ENCODE data around the gene CBFB. TPM values are rescaled to one million over a fixed set of nuclear protein-coding genes. Genes with fewer than 3 reads are reported as not detected.

Gene CBFB
- total and polyA plus RNA-seq, 2 experiments from 2014 or later, result 26.1 to 26.9 TPM

DNA sequence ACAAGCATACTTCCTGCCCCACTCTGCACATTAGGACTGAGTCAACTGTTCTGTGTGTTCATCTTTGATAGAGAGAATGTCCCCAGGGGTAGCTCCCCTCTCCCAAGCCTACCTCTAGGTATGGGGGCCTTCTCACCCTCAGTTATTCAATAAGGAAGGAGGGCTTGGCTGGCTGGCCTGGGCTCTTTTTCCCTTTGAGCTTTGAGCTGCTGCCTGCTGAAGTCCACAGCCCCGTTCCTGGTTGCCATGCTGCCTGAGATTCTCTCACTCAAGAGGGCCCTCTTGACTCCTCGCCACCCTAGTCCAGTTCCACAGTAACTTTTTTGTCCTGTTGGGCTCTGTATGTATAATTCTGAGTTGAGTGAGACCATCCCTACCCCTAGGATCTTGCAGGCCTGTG is 116.8 kb downstream of the CBFB start:
- Mint-ChIP-seq H3K36me3 (ENCODE audit: low read depth) (peaks cover 45% of the 10 kb centered on the region), H3K27me3 (ENCODE audit: insufficient read depth, low read depth, poor library complexity) (peaks cover 11% of the 10 kb centered on the region), H3K4me1 (peaks cover 3% of the 10 kb centered on the region; the same call in 2 of the 3 replicates), H3K27ac (no peak overlapping the region), H3K9me3 (no peaks in the 10 kb centered on the region), H3K4me3 (no peak overlapping the region)
- ATAC-seq, result no peak
- Histone ChIP-seq H3F3A (replicated peaks; ENCODE audit: low read depth) (0 out of 2 replicates have a peak, but pooled peaks cover 7% of the 10 kb centered on the region), H3K4me2 (no peak overlapping the region), H3K4me1 (ENCODE audit: insufficient read depth) (no peaks in the 10 kb centered on the region), H3K27me3 (ENCODE audit: insufficient read depth) (peaks cover 27% of the 10 kb centered on the region; the same call in 1 of the 2 replicates), H3K79me2 (replicated peaks; ENCODE audit: insufficient read depth) (no peaks in the 10 kb centered on the region), H4K20me1 (replicated peaks; ENCODE audit: insufficient read depth) (no peaks in the 10 kb centered on the region; the same call in 1 of the 2 replicates), H3K4me3 (no peak overlapping the region), H3K9me2 (ENCODE audit: insufficient read depth) (no peaks in the 10 kb centered on the region), H2AFZ (no peak overlapping the region), H3K27ac (ENCODE audit: low read depth) (no peak overlapping the region), H3K36me3 (ENCODE audit: insufficient read depth) (no peaks in the 10 kb centered on the region)
- TF ChIP-seq STAT1 (IDR thresholded peaks at IDR 0.05; ENCODE audit: unreplicated experiment), result no peak
- DNase-seq (ENCODE audit: low spot score), result no peak

GRCh38 chr16:67146523-67147357 is 117.8 kb downstream of the CBFB start:
- H3K9me2 ChIP-seq (ENCODE audit: insufficient read depth), result no peaks in the 10 kb centered on the region
- peaks cover 37% of the 10 kb centered on the region for H3K27me3 ChIP-seq (ENCODE audit: insufficient read depth)
- H2AFZ ChIP-seq, result no peak overlapping the region
- TF ChIP-seq, protein P1, sequence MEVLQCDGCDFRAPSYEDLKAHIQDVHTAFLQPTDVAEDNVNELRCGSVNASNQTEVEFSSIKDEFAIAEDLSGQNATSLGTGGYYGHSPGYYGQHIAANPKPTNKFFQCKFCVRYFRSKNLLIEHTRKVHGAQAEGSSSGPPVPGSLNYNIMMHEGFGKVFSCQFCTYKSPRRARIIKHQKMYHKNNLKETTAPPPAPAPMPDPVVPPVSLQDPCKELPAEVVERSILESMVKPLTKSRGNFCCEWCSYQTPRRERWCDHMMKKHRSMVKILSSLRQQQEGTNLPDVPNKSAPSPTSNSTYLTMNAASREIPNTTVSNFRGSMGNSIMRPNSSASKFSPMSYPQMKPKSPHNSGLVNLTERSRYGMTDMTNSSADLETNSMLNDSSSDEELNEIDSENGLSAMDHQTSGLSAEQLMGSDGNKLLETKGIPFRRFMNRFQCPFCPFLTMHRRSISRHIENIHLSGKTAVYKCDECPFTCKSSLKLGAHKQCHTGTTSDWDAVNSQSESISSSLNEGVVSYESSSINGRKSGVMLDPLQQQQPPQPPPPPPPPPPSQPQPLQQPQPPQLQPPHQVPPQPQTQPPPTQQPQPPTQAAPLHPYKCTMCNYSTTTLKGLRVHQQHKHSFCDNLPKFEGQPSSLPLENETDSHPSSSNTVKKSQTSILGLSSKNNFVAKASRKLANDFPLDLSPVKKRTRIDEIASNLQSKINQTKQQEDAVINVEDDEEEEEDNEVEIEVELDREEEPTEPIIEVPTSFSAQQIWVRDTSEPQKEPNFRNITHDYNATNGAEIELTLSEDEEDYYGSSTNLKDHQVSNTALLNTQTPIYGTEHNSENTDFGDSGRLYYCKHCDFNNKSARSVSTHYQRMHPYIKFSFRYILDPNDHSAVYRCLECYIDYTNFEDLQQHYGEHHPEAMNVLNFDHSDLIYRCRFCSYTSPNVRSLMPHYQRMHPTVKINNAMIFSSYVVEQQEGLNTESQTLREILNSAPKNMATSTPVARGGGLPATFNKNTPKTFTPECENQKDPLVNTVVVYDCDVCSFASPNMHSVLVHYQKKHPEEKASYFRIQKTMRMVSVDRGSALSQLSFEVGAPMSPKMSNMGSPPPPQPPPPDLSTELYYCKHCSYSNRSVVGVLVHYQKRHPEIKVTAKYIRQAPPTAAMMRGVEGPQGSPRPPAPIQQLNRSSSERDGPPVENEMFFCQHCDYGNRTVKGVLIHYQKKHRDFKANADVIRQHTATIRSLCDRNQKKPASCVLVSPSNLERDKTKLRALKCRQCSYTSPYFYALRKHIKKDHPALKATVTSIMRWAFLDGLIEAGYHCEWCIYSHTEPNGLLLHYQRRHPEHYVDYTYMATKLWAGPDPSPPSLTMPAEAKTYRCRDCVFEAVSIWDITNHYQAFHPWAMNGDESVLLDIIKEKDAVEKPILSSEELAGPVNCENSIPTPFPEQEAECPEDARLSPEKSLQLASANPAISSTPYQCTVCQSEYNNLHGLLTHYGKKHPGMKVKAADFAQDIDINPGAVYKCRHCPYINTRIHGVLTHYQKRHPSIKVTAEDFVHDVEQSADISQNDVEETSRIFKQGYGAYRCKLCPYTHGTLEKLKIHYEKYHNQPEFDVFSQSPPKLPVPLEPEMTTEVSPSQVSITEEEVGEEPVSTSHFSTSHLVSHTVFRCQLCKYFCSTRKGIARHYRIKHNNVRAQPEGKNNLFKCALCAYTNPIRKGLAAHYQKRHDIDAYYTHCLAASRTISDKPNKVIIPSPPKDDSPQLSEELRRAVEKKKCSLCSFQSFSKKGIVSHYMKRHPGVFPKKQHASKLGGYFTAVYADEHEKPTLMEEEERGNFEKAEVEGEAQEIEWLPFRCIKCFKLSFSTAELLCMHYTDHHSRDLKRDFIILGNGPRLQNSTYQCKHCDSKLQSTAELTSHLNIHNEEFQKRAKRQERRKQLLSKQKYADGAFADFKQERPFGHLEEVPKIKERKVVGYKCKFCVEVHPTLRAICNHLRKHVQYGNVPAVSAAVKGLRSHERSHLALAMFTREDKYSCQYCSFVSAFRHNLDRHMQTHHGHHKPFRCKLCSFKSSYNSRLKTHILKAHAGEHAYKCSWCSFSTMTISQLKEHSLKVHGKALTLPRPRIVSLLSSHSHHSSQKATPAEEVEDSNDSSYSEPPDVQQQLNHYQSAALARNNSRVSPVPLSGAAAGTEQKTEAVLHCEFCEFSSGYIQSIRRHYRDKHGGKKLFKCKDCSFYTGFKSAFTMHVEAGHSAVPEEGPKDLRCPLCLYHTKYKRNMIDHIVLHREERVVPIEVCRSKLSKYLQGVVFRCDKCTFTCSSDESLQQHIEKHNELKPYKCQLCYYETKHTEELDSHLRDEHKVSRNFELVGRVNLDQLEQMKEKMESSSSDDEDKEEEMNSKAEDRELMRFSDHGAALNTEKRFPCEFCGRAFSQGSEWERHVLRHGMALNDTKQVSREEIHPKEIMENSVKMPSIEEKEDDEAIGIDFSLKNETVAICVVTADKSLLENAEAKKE (CRISPR knock-in tag; IDR thresholded peaks at IDR 0.05), result no peak
- TF ChIP-seq, protein P2, sequence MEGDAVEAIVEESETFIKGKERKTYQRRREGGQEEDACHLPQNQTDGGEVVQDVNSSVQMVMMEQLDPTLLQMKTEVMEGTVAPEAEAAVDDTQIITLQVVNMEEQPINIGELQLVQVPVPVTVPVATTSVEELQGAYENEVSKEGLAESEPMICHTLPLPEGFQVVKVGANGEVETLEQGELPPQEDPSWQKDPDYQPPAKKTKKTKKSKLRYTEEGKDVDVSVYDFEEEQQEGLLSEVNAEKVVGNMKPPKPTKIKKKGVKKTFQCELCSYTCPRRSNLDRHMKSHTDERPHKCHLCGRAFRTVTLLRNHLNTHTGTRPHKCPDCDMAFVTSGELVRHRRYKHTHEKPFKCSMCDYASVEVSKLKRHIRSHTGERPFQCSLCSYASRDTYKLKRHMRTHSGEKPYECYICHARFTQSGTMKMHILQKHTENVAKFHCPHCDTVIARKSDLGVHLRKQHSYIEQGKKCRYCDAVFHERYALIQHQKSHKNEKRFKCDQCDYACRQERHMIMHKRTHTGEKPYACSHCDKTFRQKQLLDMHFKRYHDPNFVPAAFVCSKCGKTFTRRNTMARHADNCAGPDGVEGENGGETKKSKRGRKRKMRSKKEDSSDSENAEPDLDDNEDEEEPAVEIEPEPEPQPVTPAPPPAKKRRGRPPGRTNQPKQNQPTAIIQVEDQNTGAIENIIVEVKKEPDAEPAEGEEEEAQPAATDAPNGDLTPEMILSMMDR (conservative IDR thresholded peaks at IDR 0.05; ENCODE audit: low read depth in 2 of 2), result 0 out of 4 replicates have a peak, but pooled peaks of 1 of the 2 experiments have one; percentile 21
- H3K36me3 ChIP-seq (ENCODE audit: insufficient read depth), result no peaks in the 10 kb centered on the region
- peaks cover 9% of the 10 kb centered on the region; the same call in 2 of the 3 replicates for H3K4me1 Mint-ChIP-seq
- H3K27me3 Mint-ChIP-seq (ENCODE audit: insufficient read depth, low read depth, poor library complexity), result peaks cover 18% of the 10 kb centered on the region
- no peak overlapping the region for H3K4me2 ChIP-seq
- ATAC-seq (no peak), DNase-seq (ENCODE audit: low spot score) (no peak)
- peaks cover 40% of the 10 kb centered on the region for H3K36me3 Mint-ChIP-seq (ENCODE audit: low read depth)
- H3F3A ChIP-seq (replicated peaks; ENCODE audit: low read depth), result 0 out of 2 replicates have a peak, but pooled peaks cover 7% of the 10 kb centered on the region
- no peak overlapping the region for H3K27ac Mint-ChIP-seq
- H3K27ac ChIP-seq (ENCODE audit: low read depth), result no peak overlapping the region
- H3K4me3 Mint-ChIP-seq, result no peak overlapping the region
- H3K4me1 ChIP-seq (ENCODE audit: insufficient read depth), result peaks cover 6% of the 10 kb centered on the region; the same call in 1 of the 2 replicates
- H3K4me3 ChIP-seq, result no peak overlapping the region
- no peaks in the 10 kb centered on the region for H3K9me3 Mint-ChIP-seq
- no peaks in the 10 kb centered on the region for H3K79me2 ChIP-seq (replicated peaks; ENCODE audit: insufficient read depth)
- H4K20me1 ChIP-seq (replicated peaks; ENCODE audit: insufficient read depth), result no peaks in the 10 kb centered on the region; the same call in 1 of the 2 replicates

All from GM23338 (cell line).